HCT116 (cell line): ENCODE results near the gene HDGFL1. TPM values are rescaled to one million over a fixed set of nuclear protein-coding genes. Genes with fewer than 3 reads are reported as not detected.

ENCODE experiments used
- ATAC-seq: fragments of 200-7000 bp; cut with Tn5 transposase; 2 replicates; pipeline ENCODE4 v1.9.1; 2020; ENCODE audit warnings: mild to moderate bottlenecking, moderate library complexity
- BruUV-seq: library from RNA; stranded (reverse); fragments of 400-500 nt; replicated peaks from 2 replicates; lab custom pipeline; 2021; lab: Mats Ljungman, UMichigan
- CTCF ChIA-PET: fragments of 300-600 bp; sonication (Branson Sonifier 250); formaldehyde crosslinking; loops from one replicate; lab custom pipeline; 2021; ENCODE audit warnings: antibody characterized with exemption; lab: Charles Lee
- POLR2A ChIA-PET: fragments of 300-600, 350-600 bp; sonication (Branson Sonifier 250); formaldehyde crosslinking; loops from one replicate; lab custom pipeline; 2021; ENCODE audit warnings: antibody characterized with exemption; lab: Charles Lee
- RAD21 ChIA-PET, 2 experiments: fragments of 300-600 bp; sonication (Branson Sonifier 250); formaldehyde crosslinking; loops; one replicate each; lab custom pipeline; 2023; ENCODE audit warnings: low total read pairs in 2 of 2; ENCODE audit not compliant: uncharacterized antibody in 2 of 2, unreplicated experiment in 2 of 2, low non-redundant PET in 1 of 2; lab: Charles Lee
- DNase-seq: peaks from one replicate; pipeline ENCODE4 v3.0.0-alpha.2; 2010; ENCODE audit warnings: low read depth, low spot score
- H2AFZ ChIP-seq: fragments of 200-600 bp; shearing (Covaris generic), sonication (generic); 2 replicates; pipeline ENCODE4 v1.6.1; 2017; ENCODE audit warnings: low read depth, mixed run types, mixed read lengths, antibody characterized with exemption, low read length; ENCODE audit not compliant: poor library complexity, severe bottlenecking
- H3K27ac ChIP-seq: 2 replicates; pipeline ENCODE4 v1.5.1; 2012; ENCODE audit warnings: low read depth, low read length
- H3K27me3 ChIP-seq: fragments of 200-600 bp; sonication (generic); 2 replicates; pipeline ENCODE4 v1.6.1; 2016; ENCODE audit warnings: mixed run types, low read length, mixed read lengths; ENCODE audit not compliant: insufficient read depth
- H3K36me3 ChIP-seq, 2 experiments: fragments of 200-500 bp in 1 of 2; fragments of 200-600 bp in 1 of 2; sonication (Bioruptor generic) in 1 of 2; sonication (generic) in 1 of 2; 2 replicates each; pipeline versions ENCODE4 v1.5.1 to v1.6.1; 2014 to 2016; ENCODE audit warnings: low read length in 2 of 2, inconsistent platforms in 1 of 2, mixed read lengths in 1 of 2, mixed run types in 1 of 2; ENCODE audit not compliant: insufficient read depth in 2 of 2, control insufficient read depth in 1 of 2
- H3K4me1 ChIP-seq, 2 experiments: fragments of 200-600 bp in 1 of 2; sonication (generic) in 1 of 2; 2 replicates each; pipeline versions ENCODE4 v1.5.1 to v1.6.1; 2012 to 2017; ENCODE audit warnings: low read length in 2 of 2, inconsistent platforms in 1 of 2, mild to moderate bottlenecking in 1 of 2, mixed read lengths in 1 of 2, mixed run types in 1 of 2, moderate library complexity in 1 of 2; ENCODE audit not compliant: insufficient read depth in 2 of 2, control insufficient read depth in 1 of 2
- H3K4me2 ChIP-seq: fragments of 200-600 bp; sonication (generic); 2 replicates; pipeline ENCODE4 v1.6.1; 2017; ENCODE audit warnings: mixed run types, low read length, mixed read lengths
- H3K4me3 ChIP-seq, 2 experiments: fragments of 200-600 bp in 1 of 2; sonication (generic) in 1 of 2; replicated peaks in 1 of 2; 2 replicates each; pipeline ENCODE4 v1.5.1; 2011 to 2016; ENCODE audit warnings: low read length in 2 of 2, control low read depth in 1 of 2, low read depth in 1 of 2, mild to moderate bottlenecking in 1 of 2, mixed read lengths in 1 of 2, mixed run types in 1 of 2
- H3K79me2 ChIP-seq: fragments of 200-600 bp; sonication (generic); 2 replicates; pipeline ENCODE4 v1.6.1; 2017; ENCODE audit warnings: mild to moderate bottlenecking, mixed run types, low read length, moderate library complexity, mixed read lengths; ENCODE audit not compliant: insufficient read depth
- H3K9ac ChIP-seq: fragments of 200-600 bp; sonication (generic); 2 replicates; pipeline ENCODE4 v1.6.1; 2016; ENCODE audit warnings: low read length, mixed read lengths
- H3K9me2 ChIP-seq: fragments of 200-600 bp; sonication (generic), shearing (Covaris generic); 2 replicates; pipeline ENCODE4 v1.6.1; 2017; ENCODE audit warnings: mixed run types, mild to moderate bottlenecking, moderate library complexity; ENCODE audit not compliant: insufficient read depth
- H3K9me3 ChIP-seq, 2 experiments: fragments of 200-500 bp in 1 of 2; fragments of 200-600 bp in 1 of 2; sonication (Bioruptor generic) in 1 of 2; sonication (generic) in 1 of 2; 2 replicates each; pipeline ENCODE4 v1.6.1; 2014 to 2017; ENCODE audit warnings: low read length in 2 of 2, mixed read lengths in 2 of 2, inconsistent platforms in 1 of 2, low read depth in 1 of 2, mild to moderate bottlenecking in 1 of 2, mixed run types in 1 of 2, moderate library complexity in 1 of 2; ENCODE audit not compliant: control insufficient read depth in 1 of 2, insufficient read depth in 1 of 2
- H4K20me1 ChIP-seq: fragments of 200-600 bp; sonication (generic), shearing (Covaris generic); 2 replicates; pipeline ENCODE4 v1.6.1; 2017; ENCODE audit warnings: mixed run types, mild to moderate bottlenecking, moderate library complexity; ENCODE audit not compliant: insufficient read depth
- CEBPB ChIP-seq: IDR thresholded peaks from 2 replicates; pipeline ENCODE4 v1.6.1; 2012; ENCODE audit warnings: low read depth
- FOSL1 ChIP-seq: IDR thresholded peaks from 2 replicates; pipeline ENCODE4 v1.6.1; 2012; ENCODE audit warnings: low read depth
- JUND ChIP-seq: IDR thresholded peaks from 2 replicates; pipeline ENCODE4 v1.6.1; 2012
- MAX ChIP-seq: IDR thresholded peaks from 2 replicates; pipeline ENCODE4 v1.6.1; 2012
- POLR2AphosphoS5 ChIP-seq: IDR thresholded peaks from 2 replicates; pipeline ENCODE4 v1.6.1; 2011; ENCODE audit warnings: mild to moderate bottlenecking, low read depth, low read length, moderate library complexity
- RAD21 ChIP-seq: IDR thresholded peaks from 2 replicates; pipeline ENCODE4 v1.6.1; 2012; ENCODE audit warnings: low read depth, mild to moderate bottlenecking
- SIN3A ChIP-seq: IDR thresholded peaks from 2 replicates; pipeline ENCODE4 v1.6.1; 2012; ENCODE audit warnings: low read depth
- SP1 ChIP-seq: IDR thresholded peaks from 2 replicates; pipeline ENCODE4 v1.6.1; 2012; ENCODE audit warnings: low read depth
- TCF7L2 ChIP-seq: IDR thresholded peaks from 2 replicates; pipeline ENCODE4 v1.7.0; 2011; ENCODE audit warnings: borderline replicate concordance, inconsistent platforms; ENCODE audit not compliant: insufficient read depth, insufficient read length; ENCODE audit errors: extremely low read depth
- YY1 ChIP-seq: IDR thresholded peaks from 2 replicates; pipeline ENCODE4 v1.6.1; 2011; ENCODE audit warnings: low read length, low read depth, moderate library complexity, mild to moderate bottlenecking; ENCODE audit not compliant: insufficient replicate concordance; ENCODE audit errors: extremely low read depth
- ZFX ChIP-seq: fragments of 450-650 bp; IDR thresholded peaks from 2 replicates; pipeline ENCODE4 v1.6.1; 2017
- ZNF274 ChIP-seq: fragments of 200-500 bp; sonication (Bioruptor generic); IDR thresholded peaks from 2 replicates; pipeline ENCODE4 v1.6.1; 2014; ENCODE audit warnings: mild to moderate bottlenecking, low read depth, low read length, inconsistent platforms
- intact Hi-C: fragments of 100-400 bp; cut with micrococcal nuclease; formaldehyde crosslinking; loops from 2 replicates; pipeline ENCODE4 v1.10.0; 2022
- total RNA-seq: library from RNA; stranded (reverse); gene quantifications from one replicate; pipeline ENCODE4 v1.2.1, GENCODE V29; 2021; ENCODE audit not compliant: unreplicated experiment
- TF ChIP-seq, protein P1 (sequence below): IDR thresholded peaks from 2 replicates; pipeline ENCODE4 v1.6.1; 2011; ENCODE audit warnings: mild to moderate bottlenecking, low read length, moderate library complexity; ENCODE audit not compliant: insufficient replicate concordance; ENCODE audit errors: extremely low read depth
- TF ChIP-seq, protein P2 (sequence below): IDR thresholded peaks from 2 replicates; pipeline ENCODE4 v1.6.1; 2012

The HDGFL1 gene
- total RNA-seq, 1 experiment from 2014 or later = not detected

DNA sequence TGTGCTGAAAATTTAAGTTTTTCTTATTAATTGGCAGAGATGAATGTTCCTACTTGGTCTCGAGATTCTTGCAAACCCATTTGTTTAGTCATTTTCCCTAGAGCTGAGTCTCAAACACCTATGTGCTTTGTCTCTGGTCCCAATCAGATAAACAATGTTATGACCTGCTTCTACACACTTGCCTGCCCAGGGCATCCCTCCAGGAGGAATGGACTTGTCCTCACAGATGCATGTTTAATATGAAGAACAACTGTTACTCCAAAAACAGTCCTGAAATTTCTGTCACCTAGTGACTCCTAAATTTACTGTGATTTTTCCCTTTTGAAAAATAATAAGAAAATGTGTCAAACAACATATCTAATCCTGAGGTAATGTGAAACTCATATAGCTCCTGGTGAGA lies 43.7 kb downstream of the HDGFL1 start:
- H2AFZ ChIP-seq = no peak overlapping the region
- intact Hi-C loops = no loop called here
- no peaks in the 10 kb centered on the region for H4K20me1 ChIP-seq
- no peak for DNase-seq
- no peak overlapping the region for H3K9ac ChIP-seq
- ChIA-PET RAD21 (no interaction called here), POLR2A (no interaction called here), CTCF (no interaction called here)
- no peak for TF ChIP-seq ZNF274
- TF ChIP-seq ZFX = no peak
- TF ChIP-seq YY1 = no peak
- no peak for TF ChIP-seq SIN3A
- no peak for TF ChIP-seq SP1
- TF ChIP-seq, protein P1, sequence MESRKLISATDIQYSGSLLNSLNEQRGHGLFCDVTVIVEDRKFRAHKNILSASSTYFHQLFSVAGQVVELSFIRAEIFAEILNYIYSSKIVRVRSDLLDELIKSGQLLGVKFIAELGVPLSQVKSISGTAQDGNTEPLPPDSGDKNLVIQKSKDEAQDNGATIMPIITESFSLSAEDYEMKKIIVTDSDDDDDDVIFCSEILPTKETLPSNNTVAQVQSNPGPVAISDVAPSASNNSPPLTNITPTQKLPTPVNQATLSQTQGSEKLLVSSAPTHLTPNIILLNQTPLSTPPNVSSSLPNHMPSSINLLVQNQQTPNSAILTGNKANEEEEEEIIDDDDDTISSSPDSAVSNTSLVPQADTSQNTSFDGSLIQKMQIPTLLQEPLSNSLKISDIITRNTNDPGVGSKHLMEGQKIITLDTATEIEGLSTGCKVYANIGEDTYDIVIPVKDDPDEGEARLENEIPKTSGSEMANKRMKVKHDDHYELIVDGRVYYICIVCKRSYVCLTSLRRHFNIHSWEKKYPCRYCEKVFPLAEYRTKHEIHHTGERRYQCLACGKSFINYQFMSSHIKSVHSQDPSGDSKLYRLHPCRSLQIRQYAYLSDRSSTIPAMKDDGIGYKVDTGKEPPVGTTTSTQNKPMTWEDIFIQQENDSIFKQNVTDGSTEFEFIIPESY = no peak
- no peak for TF ChIP-seq CEBPB
- no peaks in the 10 kb centered on the region for H3K79me2 ChIP-seq
- peaks cover 2 to 4% of the 10 kb centered on the region in 2 experiments; a peak in 2 of 4 replicates for H3K9me3 ChIP-seq
- no peak overlapping the region for H3K4me3 ChIP-seq
- no peak overlapping the region for H3K4me2 ChIP-seq
- H3K27ac ChIP-seq = no peak overlapping the region
- H3K4me1 ChIP-seq = no peaks in the 10 kb centered on the region
- BruUV-seq = no TSS peak
- no peaks in the 10 kb centered on the region for H3K27me3 ChIP-seq
- no peaks in the 10 kb centered on the region for H3K9me2 ChIP-seq
- ATAC-seq = no peak
- H3K36me3 ChIP-seq = no peaks in the 10 kb centered on the region

GRCh38 chr6:22613695-22614094 lies 44.3 kb downstream of the HDGFL1 start:
- CTCF ChIA-PET = no interaction called here
- TF ChIP-seq FOSL1 (no peak), MAX (no peak), ZFX (no peak), SIN3A (no peak), YY1 (no peak), SP1 (no peak), JUND (no peak), RAD21 (no peak), POLR2AphosphoS5 (no peak), TCF7L2 (no peak)
- TF ChIP-seq, protein P2, sequence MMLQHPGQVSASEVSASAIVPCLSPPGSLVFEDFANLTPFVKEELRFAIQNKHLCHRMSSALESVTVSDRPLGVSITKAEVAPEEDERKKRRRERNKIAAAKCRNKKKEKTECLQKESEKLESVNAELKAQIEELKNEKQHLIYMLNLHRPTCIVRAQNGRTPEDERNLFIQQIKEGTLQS = no peak
- TF ChIP-seq, protein P1 = no peak

More at GRCh38 chr6:22613695-22614094, 44.3 kb downstream of the HDGFL1 start:
- Histone ChIP-seq H3K4me2 (no peak overlapping the region), H3K79me2 (no peaks in the 10 kb centered on the region), H3K9me3 (peaks cover 4 to 7% of the 10 kb centered on the region in 2 experiments; a peak in 2 of 4 replicates), H2AFZ (no peak overlapping the region), H4K20me1 (no peaks in the 10 kb centered on the region), H3K27me3 (no peaks in the 10 kb centered on the region), H3K36me3 (no peaks in the 10 kb centered on the region), H3K27ac (no peak overlapping the region), H3K4me1 (no peaks in the 10 kb centered on the region), H3K9ac (no peak overlapping the region), H3K4me3 (no peak overlapping the region), H3K9me2 (no peaks in the 10 kb centered on the region)
- ATAC-seq (no peak), DNase-seq (no peak)
- BruUV-seq = no TSS peak
- POLR2A ChIA-PET = no interaction called here
- RAD21 ChIA-PET = no interaction called here
- intact Hi-C loops = no loop called here
